ENCODE data around the gene RFX8. TPM values are rescaled to one million over a fixed set of nuclear protein-coding genes. Genes with fewer than 3 reads are reported as not detected.

RFX8 gene
- total and polyA plus RNA-seq, 7 donors, result 0.12 to 0.83 TPM; not detected in 5

- Histone ChIP-seq H3K4me1 (no peaks in the 10 kb centered on the region), H3K27me3 (peaks cover 0 to 10% (median 0%) of the 10 kb centered on the region in 3 donors), H3K27ac (no peak overlapping the region), H3K4me3 (no peak overlapping the region), H3K36me3 (no peaks in the 10 kb centered on the region), H3K9me3 (no peaks in the 10 kb centered on the region)
- intact Hi-C loops (cut with DNase I), result no loop called here
- 57 to 73% methylated on average over 18 of the region's 18 CpGs for WGBS, 2 donors
- DNase-seq, result no peak
- TF ChIP-seq EP300 (IDR thresholded peaks at IDR 0.05) (no peak), CTCF (IDR thresholded peaks at IDR 0.05) (no peak), POLR2A (IDR thresholded peaks at IDR 0.05) (no peak), POLR2AphosphoS5 (IDR thresholded peaks at IDR 0.05) (no peak)
Observed at GRCh38 chr2:101400506-101401325, 74.2 kb downstream of the RFX8 start.

DNA sequence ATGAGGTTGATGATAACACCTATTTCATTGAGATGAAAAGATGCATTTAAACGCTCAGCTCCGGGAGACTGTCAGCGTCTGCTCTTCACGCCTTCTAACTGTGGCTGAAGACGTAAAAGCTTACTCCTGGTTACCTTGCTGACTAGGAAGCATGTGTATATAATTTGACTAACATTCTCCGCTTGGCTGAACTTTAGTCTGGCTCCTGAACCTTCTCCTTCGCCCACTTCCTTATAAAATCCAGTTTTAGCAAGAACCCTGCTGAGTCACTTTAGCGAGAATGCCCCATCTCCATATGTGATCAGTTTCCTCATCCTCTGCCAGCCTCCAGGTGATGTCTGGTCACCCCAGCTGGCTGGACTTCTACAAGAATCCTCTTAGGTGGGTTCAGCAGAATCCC, 74.9 kb downstream of the RFX8 start:
- DNase-seq, result no peak
- intact Hi-C loops (cut with DNase I), result no loop called here
- H3K27me3 ChIP-seq, result peaks cover 0 to 10% (median 0%) of the 10 kb centered on the region in 3 donors
- H3K36me3 ChIP-seq, result no peaks in the 10 kb centered on the region
- no peaks in the 10 kb centered on the region for H3K4me1 ChIP-seq
- WGBS, 2 donors, result 27 to 48% methylated on average over 8 of the region's 8 CpGs
- no peak for TF ChIP-seq POLR2A (IDR thresholded peaks at IDR 0.05)
- TF ChIP-seq POLR2AphosphoS5 (IDR thresholded peaks at IDR 0.05), result no peak
- no peak for TF ChIP-seq EP300 (IDR thresholded peaks at IDR 0.05)
- TF ChIP-seq CTCF (IDR thresholded peaks at IDR 0.05), result no peak
- H3K4me3 ChIP-seq, result no peak overlapping the region
- H3K27ac ChIP-seq, result no peak overlapping the region
- H3K9me3 ChIP-seq, result no peaks in the 10 kb centered on the region

GRCh38 chr2:101399021-101399799, 75.7 kb downstream of the RFX8 start:
- no peak for TF ChIP-seq EP300 (IDR thresholded peaks at IDR 0.05)
- no peak for TF ChIP-seq POLR2A (IDR thresholded peaks at IDR 0.05)
- TF ChIP-seq CTCF (IDR thresholded peaks at IDR 0.05), result no peak
- TF ChIP-seq POLR2AphosphoS5 (IDR thresholded peaks at IDR 0.05), result no peak
- Histone ChIP-seq H3K9me3 (no peaks in the 10 kb centered on the region), H3K36me3 (no peaks in the 10 kb centered on the region), H3K4me1 (no peaks in the 10 kb centered on the region), H3K27ac (no peak overlapping the region), H3K4me3 (no peak overlapping the region), H3K27me3 (peaks cover 0 to 10% (median 0%) of the 10 kb centered on the region in 3 donors)
- no peak for DNase-seq
- intact Hi-C loops (cut with DNase I), result no loop called here
- 86 to 91% methylated on average over 11 of the region's 11 CpGs for WGBS, 2 donors

DNA sequence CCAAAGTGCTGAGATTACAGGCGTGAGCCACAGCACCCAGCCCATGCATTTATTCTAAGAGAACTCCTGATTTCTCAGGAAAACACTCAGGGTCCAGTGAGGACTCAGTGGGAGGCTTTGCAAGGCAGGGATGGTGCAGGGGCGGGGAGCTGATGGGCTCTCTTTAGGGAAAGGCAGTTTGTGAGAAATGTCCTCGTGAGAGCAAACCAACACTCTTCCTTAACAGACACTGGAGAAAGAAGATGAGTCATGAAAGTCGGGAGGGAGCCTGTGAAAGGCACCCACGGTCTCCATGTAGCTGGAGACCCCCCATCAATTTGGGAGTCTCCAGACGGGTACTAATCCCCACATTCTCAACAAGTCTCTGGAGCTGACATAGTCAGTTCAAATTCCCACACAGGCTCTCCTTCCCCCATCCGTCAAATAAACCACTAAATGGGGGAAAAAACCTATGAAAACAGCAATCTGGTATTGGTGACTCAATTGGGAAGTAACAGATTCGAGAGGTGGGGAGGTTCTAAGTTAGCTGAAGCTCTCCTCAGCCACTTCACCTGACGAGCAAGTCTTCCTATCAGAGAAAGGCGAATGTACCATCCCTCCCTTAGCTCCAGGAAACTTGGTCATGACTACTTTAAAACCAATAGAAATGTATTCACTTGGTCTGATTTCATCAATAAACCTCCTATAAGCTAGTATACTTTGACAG, 76.6 kb downstream of the RFX8 start:
- H3K4me3 ChIP-seq, result no peak overlapping the region
- H3K4me1 ChIP-seq, result no peaks in the 10 kb centered on the region
- intact Hi-C loops (cut with DNase I), result no loop called here
- peaks cover 0 to 10% (median 0%) of the 10 kb centered on the region in 3 donors for H3K27me3 ChIP-seq
- TF ChIP-seq EP300 (IDR thresholded peaks at IDR 0.05) (no peak), POLR2A (IDR thresholded peaks at IDR 0.05) (no peak), POLR2AphosphoS5 (IDR thresholded peaks at IDR 0.05) (no peak), CTCF (IDR thresholded peaks at IDR 0.05) (no peak)
- no peak overlapping the region for H3K27ac ChIP-seq
- H3K36me3 ChIP-seq, result no peaks in the 10 kb centered on the region
- 79 to 83% methylated on average over 10 of the region's 10 CpGs for WGBS, 2 donors
- no peak for DNase-seq
- no peaks in the 10 kb centered on the region for H3K9me3 ChIP-seq

Data from sigmoid colon (tissue), 7 donors.